Measurements from ENCODE around the gene FBXL5. TPM values are rescaled to one million over a fixed set of nuclear protein-coding genes. Genes with fewer than 3 reads are reported as not detected.

Gene FBXL5
- total RNA-seq, 4 donors from 2014 or later = 73.2 to 120 (median 93.7) TPM

DNA sequence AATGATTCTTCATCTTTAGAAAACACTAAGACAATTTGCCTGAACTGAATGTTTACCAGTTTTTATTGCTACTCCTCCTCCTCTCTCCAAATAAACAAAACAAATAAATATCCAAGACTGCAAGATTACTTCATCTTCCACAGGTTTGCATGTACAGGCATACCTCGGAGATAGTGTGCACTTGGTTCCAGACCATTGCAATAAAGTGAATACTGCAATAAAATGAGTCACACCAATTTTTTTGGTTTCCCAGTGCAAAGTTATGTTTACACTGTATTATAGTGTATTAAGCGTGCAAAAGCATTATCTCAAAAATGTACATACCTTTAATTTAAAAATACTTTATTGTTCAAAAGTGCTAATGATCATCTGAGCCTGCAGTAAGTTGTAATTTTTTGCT lies 53.3 kb downstream of the FBXL5 start:
- no peaks in the 10 kb centered on the region for H3K27me3 ChIP-seq
- no peak overlapping the region for H3K27ac ChIP-seq
- H3K36me3 ChIP-seq = peaks cover 64% of the 10 kb centered on the region
- no peaks in the 10 kb centered on the region for H3K4me1 ChIP-seq
- TF ChIP-seq, protein P1, sequence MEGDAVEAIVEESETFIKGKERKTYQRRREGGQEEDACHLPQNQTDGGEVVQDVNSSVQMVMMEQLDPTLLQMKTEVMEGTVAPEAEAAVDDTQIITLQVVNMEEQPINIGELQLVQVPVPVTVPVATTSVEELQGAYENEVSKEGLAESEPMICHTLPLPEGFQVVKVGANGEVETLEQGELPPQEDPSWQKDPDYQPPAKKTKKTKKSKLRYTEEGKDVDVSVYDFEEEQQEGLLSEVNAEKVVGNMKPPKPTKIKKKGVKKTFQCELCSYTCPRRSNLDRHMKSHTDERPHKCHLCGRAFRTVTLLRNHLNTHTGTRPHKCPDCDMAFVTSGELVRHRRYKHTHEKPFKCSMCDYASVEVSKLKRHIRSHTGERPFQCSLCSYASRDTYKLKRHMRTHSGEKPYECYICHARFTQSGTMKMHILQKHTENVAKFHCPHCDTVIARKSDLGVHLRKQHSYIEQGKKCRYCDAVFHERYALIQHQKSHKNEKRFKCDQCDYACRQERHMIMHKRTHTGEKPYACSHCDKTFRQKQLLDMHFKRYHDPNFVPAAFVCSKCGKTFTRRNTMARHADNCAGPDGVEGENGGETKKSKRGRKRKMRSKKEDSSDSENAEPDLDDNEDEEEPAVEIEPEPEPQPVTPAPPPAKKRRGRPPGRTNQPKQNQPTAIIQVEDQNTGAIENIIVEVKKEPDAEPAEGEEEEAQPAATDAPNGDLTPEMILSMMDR (IDR thresholded peaks at IDR 0.05) = no peak
- no peak for TF ChIP-seq POLR2AphosphoS5 (IDR thresholded peaks at IDR 0.05)
- TF ChIP-seq POLR2A (IDR thresholded peaks at IDR 0.05) = no peak
- DNase-seq (ENCODE audit: low spot score in 2 of 2) = no peak
- no peak overlapping the region for H3K4me3 ChIP-seq
- no peaks in the 10 kb centered on the region for H3K9me3 ChIP-seq
- WGBS = 92% methylated on average over 2 of the region's 2 CpGs

DNA sequence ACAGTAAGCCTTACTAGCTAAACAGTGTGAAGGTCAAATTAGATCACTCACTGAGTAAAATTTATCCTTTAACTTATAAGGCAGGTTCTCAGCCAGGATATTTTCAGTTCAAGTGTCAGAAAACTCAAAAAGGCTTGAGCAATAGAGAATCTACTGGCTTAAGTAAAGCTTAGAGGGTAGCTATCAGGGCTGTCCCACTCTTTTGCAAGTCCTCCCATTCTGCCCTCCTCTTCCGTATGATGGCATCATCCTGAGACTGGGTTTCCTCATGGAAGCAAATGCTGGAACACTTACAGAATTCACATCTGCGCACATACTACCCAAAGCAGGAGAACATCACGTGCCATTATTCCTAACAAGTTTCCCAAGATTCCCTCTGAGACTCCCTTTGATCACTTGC lies 55.0 kb downstream of the FBXL5 start:
- H3K9me3 ChIP-seq = no peaks in the 10 kb centered on the region
- H3K4me3 ChIP-seq = no peak overlapping the region
- 100% methylated on average over 3 of the region's 3 CpGs for WGBS
- H3K27me3 ChIP-seq = no peaks in the 10 kb centered on the region
- no peak overlapping the region for H3K27ac ChIP-seq
- peaks cover 58% of the 10 kb centered on the region for H3K36me3 ChIP-seq
- DNase-seq (ENCODE audit: low spot score in 2 of 2) = no peak
- no peaks in the 10 kb centered on the region for H3K4me1 ChIP-seq
- no peak for TF ChIP-seq EP300 (IDR thresholded peaks at IDR 0.05)
- TF ChIP-seq, protein P1 (IDR thresholded peaks at IDR 0.05) = no peak
- TF ChIP-seq POLR2AphosphoS5 (IDR thresholded peaks at IDR 0.05) = no peak
- no peak for TF ChIP-seq POLR2A (IDR thresholded peaks at IDR 0.05)

DNA sequence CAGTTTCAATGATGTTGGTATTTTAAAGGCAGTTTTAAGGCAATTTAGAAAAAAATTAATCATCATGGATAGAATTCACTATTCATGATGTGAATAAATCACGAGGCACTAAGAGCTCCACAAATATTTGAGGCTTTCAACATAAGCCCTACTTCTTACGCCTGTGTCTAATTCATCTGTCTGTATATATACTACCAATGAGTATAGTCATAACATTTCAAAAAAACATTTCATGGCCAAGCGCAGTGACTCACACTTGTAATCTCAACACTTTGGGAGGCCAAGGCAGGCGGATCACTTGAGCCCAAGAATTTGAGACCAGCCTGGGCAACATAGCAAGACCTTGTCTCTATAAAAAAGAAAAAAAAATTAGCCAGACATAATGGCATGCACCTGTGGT lies 56.5 kb downstream of the FBXL5 start:
- 96% methylated on average over 4 of the region's 4 CpGs for WGBS
- no peaks in the 10 kb centered on the region for H3K27me3 ChIP-seq
- H3K27ac ChIP-seq = no peak overlapping the region
- H3K4me3 ChIP-seq = no peak overlapping the region
- H3K9me3 ChIP-seq = no peaks in the 10 kb centered on the region
- no peak for TF ChIP-seq POLR2A (IDR thresholded peaks at IDR 0.05)
- no peaks in the 10 kb centered on the region for H3K4me1 ChIP-seq
- H3K36me3 ChIP-seq = peaks cover 52% of the 10 kb centered on the region
- no peak for DNase-seq (ENCODE audit: low spot score in 2 of 2)

DNA sequence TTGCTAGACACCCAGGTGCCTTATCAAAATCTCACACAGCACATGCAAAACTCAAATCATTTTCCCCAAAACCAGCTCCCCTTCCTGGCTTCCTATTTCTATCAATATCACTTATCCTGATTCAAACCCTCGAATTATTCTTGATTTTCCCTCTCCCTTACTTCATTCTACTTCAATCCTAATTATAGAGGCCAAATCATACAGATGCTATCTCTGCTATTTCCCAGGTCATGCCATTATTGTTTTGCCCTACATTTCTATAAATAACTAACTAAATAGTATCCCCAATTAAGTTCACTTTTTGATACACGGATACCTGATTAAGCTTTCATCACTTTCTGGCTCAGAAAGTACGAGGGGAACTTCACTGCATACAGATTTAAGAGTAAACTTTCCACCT lies 62.4 kb downstream of the FBXL5 start:
- no peaks in the 10 kb centered on the region for H3K27me3 ChIP-seq
- H3K9me3 ChIP-seq = no peaks in the 10 kb centered on the region
- WGBS = 73% methylated on average over 3 of the region's 3 CpGs
- peaks cover 14% of the 10 kb centered on the region for H3K36me3 ChIP-seq
- H3K27ac ChIP-seq = no peak overlapping the region
- no peak for DNase-seq (ENCODE audit: low spot score in 2 of 2)
- no peaks in the 10 kb centered on the region for H3K4me1 ChIP-seq
- no peak overlapping the region for H3K4me3 ChIP-seq
- TF ChIP-seq POLR2A (IDR thresholded peaks at IDR 0.05) (no peak), EP300 (IDR thresholded peaks at IDR 0.05) (no peak), POLR2AphosphoS5 (IDR thresholded peaks at IDR 0.05) (no peak)
- TF ChIP-seq, protein P1 (IDR thresholded peaks at IDR 0.05) = no peak

DNA sequence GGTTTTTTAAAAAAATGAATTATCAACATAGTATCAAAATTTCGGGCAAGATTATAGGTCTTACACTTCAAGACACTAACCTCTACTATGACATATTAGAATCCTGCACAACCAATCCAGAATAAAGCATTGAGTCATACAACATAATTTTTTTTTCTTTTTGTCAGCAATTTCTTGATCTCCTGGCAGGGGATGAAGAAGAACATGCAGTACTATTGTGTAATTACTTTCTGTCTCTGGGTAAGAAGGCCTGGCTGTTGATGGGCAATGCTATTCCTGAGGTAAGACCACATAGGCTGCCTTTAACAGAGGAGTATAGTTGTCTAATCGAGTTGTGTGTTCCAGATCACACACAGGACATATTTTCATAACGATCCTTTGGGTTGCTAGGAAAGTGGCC lies 67.5 kb downstream of the FBXL5 start:
- Histone ChIP-seq H3K4me1 (no peaks in the 10 kb centered on the region), H3K36me3 (no peaks in the 10 kb centered on the region), H3K27ac (peak overlapping the region; percentile 11), H3K9me3 (no peaks in the 10 kb centered on the region), H3K27me3 (no peaks in the 10 kb centered on the region), H3K4me3 (no peak overlapping the region)
- WGBS = 62% methylated on average over 3 of the region's 3 CpGs
- TF ChIP-seq, protein P1 (IDR thresholded peaks at IDR 0.05) = no peak
- no peak for TF ChIP-seq EP300 (IDR thresholded peaks at IDR 0.05)
- TF ChIP-seq POLR2A (IDR thresholded peaks at IDR 0.05) = no peak
- no peak for TF ChIP-seq POLR2AphosphoS5 (IDR thresholded peaks at IDR 0.05)
- DNase-seq (ENCODE audit: low spot score in 2 of 2) = no peak

DNA sequence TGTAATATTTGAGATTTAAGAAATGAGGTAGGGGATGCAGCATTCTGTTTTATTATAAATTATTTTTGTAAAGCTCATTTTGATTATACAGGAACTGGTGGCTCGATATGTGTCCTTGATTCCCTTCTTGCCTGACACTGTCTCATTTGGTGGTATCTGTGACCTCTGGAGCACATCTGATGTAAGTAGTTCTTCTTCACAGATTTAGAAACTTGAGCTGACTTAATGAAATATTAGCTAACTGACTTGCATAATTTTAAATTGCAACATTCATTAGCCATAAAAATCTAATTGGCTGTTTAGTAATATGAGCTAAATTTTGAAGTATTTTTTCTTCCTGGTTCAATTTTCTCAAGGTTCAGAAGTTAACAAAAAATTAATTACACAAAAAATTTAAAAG lies 69.1 kb downstream of the FBXL5 start:
- DNase-seq (ENCODE audit: low spot score in 2 of 2) = no peak
- Histone ChIP-seq H3K4me1 (no peaks in the 10 kb centered on the region), H3K27ac (no peak overlapping the region), H3K4me3 (no peak overlapping the region), H3K36me3 (no peaks in the 10 kb centered on the region), H3K9me3 (no peaks in the 10 kb centered on the region), H3K27me3 (no peaks in the 10 kb centered on the region)
- TF ChIP-seq POLR2A (IDR thresholded peaks at IDR 0.05) (no peak), EP300 (IDR thresholded peaks at IDR 0.05) (no peak), POLR2AphosphoS5 (IDR thresholded peaks at IDR 0.05) (no peak)
- TF ChIP-seq, protein P1 (IDR thresholded peaks at IDR 0.05) = no peak
- 65% methylated on average over 1 of the region's 1 CpG for WGBS
